HepG2 (cell line): ENCODE results near the gene MRPL28. TPM values are rescaled to one million over a fixed set of nuclear protein-coding genes. Genes with fewer than 3 reads are reported as not detected.
A peak's percentile ranks its signal among the peaks of the same experiment; 100 is the strongest.

Source experiments
- BHLHE40 ChIP-seq: IDR thresholded peaks from 2 replicates; pipeline ENCODE4 v1.6.1; 2011; ENCODE audit warnings: low read length, improper control_type of control experiment
- DNMT1 ChIP-seq: sonication (generic); formaldehyde crosslinking; IDR thresholded peaks from 2 replicates; pipeline ENCODE4 v1.5.1; 2020; ENCODE audit warnings: mild to moderate bottlenecking, missing genetic modification reagents
- ETV6 ChIP-seq: sonication (generic); formaldehyde crosslinking; conservative IDR thresholded peaks from 2 replicates; pipeline ENCODE4 v1.4.0; 2020; ENCODE audit warnings: missing genetic modification reagents
- FOXA1 ChIP-seq, 2 experiments: fragments of 450-650 bp in 1 of 2; sonication (generic) in 1 of 2; formaldehyde crosslinking in 1 of 2; IDR thresholded peaks; 2 replicates each; pipeline versions ENCODE4 v1.4.0 to v1.6.1; 2016 to 2020; ENCODE audit warnings: missing genetic modification reagents in 1 of 2
- GATAD2A ChIP-seq: IDR thresholded peaks from 2 replicates; pipeline ENCODE4 v1.6.1; 2016
- HHEX ChIP-seq: IDR thresholded peaks from 2 replicates; pipeline ENCODE4 v1.6.1; 2016; ENCODE audit warnings: control low read depth
- MIER3 ChIP-seq: IDR thresholded peaks from 2 replicates; pipeline ENCODE4 v1.6.1; 2016; ENCODE audit warnings: missing compliant biosample characterization, borderline replicate concordance
- NBN ChIP-seq: fragments of 450-650 bp; conservative IDR thresholded peaks from 2 replicates; pipeline ENCODE4 v1.6.1; 2017
- POGZ ChIP-seq: sonication (generic); formaldehyde crosslinking; IDR thresholded peaks from 2 replicates; pipeline ENCODE4 v1.4.0; 2020; ENCODE audit warnings: mild to moderate bottlenecking, missing genetic modification reagents
- RBM22 ChIP-seq: fragments of 200-400 bp; formaldehyde crosslinking; optimal IDR thresholded peaks from 2 replicates; pipeline ENCODE3; 2017; ENCODE audit warnings: mild to moderate bottlenecking, low read length, moderate library complexity
- RCOR2 ChIP-seq: IDR thresholded peaks from 2 replicates; pipeline ENCODE4 v1.6.1; 2016; ENCODE audit warnings: missing biosample characterization, missing genetic modification reagents
- ZBTB7A ChIP-seq: sonication (generic); formaldehyde crosslinking; IDR thresholded peaks from 2 replicates; pipeline ENCODE4 v1.8.0; 2022; ENCODE audit warnings: mild to moderate bottlenecking, missing genetic modification reagents
- ZMAT3 ChIP-seq: sonication (generic); formaldehyde crosslinking; conservative IDR thresholded peaks from 2 replicates; pipeline ENCODE4 v1.7.0; 2021; ENCODE audit warnings: missing genetic modification reagents
- ZNF205 ChIP-seq: IDR thresholded peaks from 2 replicates; pipeline ENCODE4 v1.6.1; 2018; ENCODE audit warnings: missing biosample characterization, missing genetic modification reagents
- ZNF256 ChIP-seq: sonication (generic); formaldehyde crosslinking; conservative IDR thresholded peaks from 2 replicates; pipeline ENCODE4 v1.4.0; 2020; ENCODE audit warnings: missing genetic modification reagents
- ZNF3 ChIP-seq: IDR thresholded peaks from 2 replicates; pipeline ENCODE4 v1.7.0; 2017; ENCODE audit warnings: inconsistent platforms
- ZNF329 ChIP-seq: sonication (generic); formaldehyde crosslinking; IDR thresholded peaks from 2 replicates; pipeline ENCODE4 v1.9.0; 2021; ENCODE audit warnings: low read depth, mild to moderate bottlenecking, missing genetic modification reagents
- ZNF430 ChIP-seq: sonication (generic); formaldehyde crosslinking; IDR thresholded peaks from 2 replicates; pipeline ENCODE4 v1.9.0; 2021; ENCODE audit warnings: mild to moderate bottlenecking, missing genetic modification reagents
- ZNF572 ChIP-seq: sonication (generic); formaldehyde crosslinking; IDR thresholded peaks from 2 replicates; pipeline ENCODE4 v1.5.1; 2020; ENCODE audit warnings: mild to moderate bottlenecking, missing genetic modification reagents
- ZNF615 ChIP-seq: sonication (generic); formaldehyde crosslinking; IDR thresholded peaks from 2 replicates; pipeline ENCODE4 v1.5.0; 2020; ENCODE audit warnings: mild to moderate bottlenecking, missing genetic modification reagents, borderline replicate concordance
- ZNF879 ChIP-seq: sonication (generic); formaldehyde crosslinking; IDR thresholded peaks from 2 replicates; pipeline ENCODE4 v1.8.1; 2023; ENCODE audit warnings: missing genetic modification reagents
- polyA plus RNA-seq, 8 experiments: library from polyadenylated mRNA; depleted of rRNA in 3 of 8; stranded (reverse) in 7 of 8; unstranded in 1 of 8; fragments of >200 nt; fragmentation: Illumina TruSeq in 4 of 8; extraction: Trizol in 4 of 8; gene quantifications; 2 replicates each; pipeline versions ENCODE4 v1.2.1 to v1.2.3, GENCODE V29; 2011 to 2016; ENCODE audit warnings: low read depth in 4 of 8, missing spikeins in 1 of 8, mixed read lengths in 1 of 8; ENCODE audit not compliant: insufficient read depth in 1 of 8
- total RNA-seq, 5 experiments: library from RNA; depleted of rRNA; stranded (reverse); fragments of >200 nt; fragmentation: Illumina TruSeq; extraction: Trizol; gene quantifications; 2 replicates each; pipeline ENCODE4 v1.2.3, GENCODE V29; 2016; ENCODE audit warnings: low read depth in 1 of 5
- TF ChIP-seq, protein P1 (sequence below): sonication (generic); formaldehyde crosslinking; IDR thresholded peaks from 2 replicates; pipeline ENCODE4 v1.8.0; 2022; ENCODE audit warnings: low read depth, missing genetic modification reagents
- TF ChIP-seq, protein P2 (sequence below): sonication (generic); formaldehyde crosslinking; IDR thresholded peaks from 2 replicates; pipeline ENCODE4 v1.5.0; 2020; ENCODE audit warnings: missing genetic modification reagents, mild to moderate bottlenecking, borderline replicate concordance
- TF ChIP-seq, protein P3 (sequence below): fragments of 450-650 bp; IDR thresholded peaks from 2 replicates; pipeline ENCODE4 v1.6.1; 2016
- TF ChIP-seq, protein P4 (sequence below): IDR thresholded peaks from 2 replicates; pipeline ENCODE4 v1.6.1; 2016; ENCODE audit warnings: low read depth, borderline replicate concordance
- TF ChIP-seq, protein P5 (sequence below): sonication (generic); formaldehyde crosslinking; IDR thresholded peaks from 2 replicates; pipeline ENCODE4 v1.8.0; 2022; ENCODE audit warnings: missing genetic modification reagents, mild to moderate bottlenecking, inconsistent platforms, borderline replicate concordance

Gene MRPL28
- total and polyA plus RNA-seq, 2 of the 13 experiments (the other 11 are each of a cell fraction or from before 2014, with no cell fraction given), result 114 to 135 TPM

DNA sequence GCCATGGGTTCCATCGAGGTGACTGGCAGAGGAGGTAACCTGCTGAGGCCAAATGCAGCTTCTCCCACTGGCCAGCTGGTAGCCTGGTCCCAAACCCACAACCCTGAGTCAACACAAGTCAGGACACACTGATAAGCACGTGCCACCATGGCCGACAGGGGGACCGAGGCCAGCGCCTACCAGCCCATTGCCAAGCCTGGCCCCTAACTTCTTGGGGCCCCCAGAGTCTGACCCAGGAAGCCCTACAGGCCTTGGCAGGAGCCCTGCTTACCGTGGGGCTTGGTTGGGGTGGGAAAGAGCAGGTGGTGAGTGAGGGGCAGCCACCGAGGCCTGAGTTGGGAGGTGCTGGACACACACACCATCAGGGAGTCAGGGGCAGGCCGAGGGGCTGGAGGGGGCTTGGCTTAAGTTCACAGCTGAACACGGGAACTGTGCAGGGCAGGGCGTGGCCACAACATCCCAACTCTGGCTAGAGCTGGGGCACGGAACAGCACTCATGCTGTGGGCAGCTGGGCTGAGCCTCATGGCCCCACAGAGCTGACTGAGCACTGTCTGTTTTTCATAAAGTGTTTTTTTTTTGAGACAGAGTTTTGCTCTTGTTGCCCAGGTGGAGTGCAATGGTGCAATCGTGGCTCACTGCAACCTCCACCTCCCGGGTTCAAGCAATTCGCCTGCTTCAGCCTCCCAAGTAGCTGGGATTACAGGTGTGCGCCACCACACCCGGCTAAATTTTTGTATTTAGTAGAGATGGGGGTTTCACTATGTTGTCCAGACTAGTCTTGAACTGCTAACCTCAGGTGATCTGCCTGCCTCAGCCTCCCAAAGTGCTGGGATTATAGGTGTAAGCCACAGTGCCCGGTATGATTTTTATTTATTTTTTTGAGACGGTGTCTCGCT is 5.5 kb downstream of the MRPL28 start (continued):
- TF ChIP-seq RCOR2 (CRISPR knock-in tag) (no peak), RBM22 (no peak), ZBTB7A (CRISPR knock-in tag) (peak; percentile 53; the same call in 1 of the 2 replicates), FOXA1 (IDR thresholded peaks at IDR 0.05) (no peak), FOXA1 (CRISPR knock-in tag; IDR thresholded peaks at IDR 0.05) (peak; percentile 58; the same call in 1 of the 2 replicates), ZNF615 (CRISPR knock-in tag) (no peak), ZNF329 (CRISPR knock-in tag) (no peak), ZMAT3 (CRISPR knock-in tag) (no peak; the same call in 1 of the 2 replicates), ETV6 (no peak), ZNF572 (CRISPR knock-in tag) (0 out of 2 replicates have a peak, but pooled peaks have one; percentile 41), BHLHE40 (peak; percentile 73), POGZ (no peak), ZNF879 (CRISPR knock-in tag) (no peak), ZNF205 (0 out of 2 replicates have a peak, but pooled peaks have one; percentile 36), MIER3 (CRISPR knock-in tag) (no peak), HHEX (CRISPR knock-in tag) (no peak), ZNF3 (CRISPR knock-in tag) (no peak), NBN (no peak), DNMT1 (CRISPR knock-in tag) (no peak), ZNF256 (CRISPR knock-in tag) (no peak), GATAD2A (CRISPR knock-in tag) (no peak), ZNF430 (no peak)
- TF ChIP-seq, protein P1, sequence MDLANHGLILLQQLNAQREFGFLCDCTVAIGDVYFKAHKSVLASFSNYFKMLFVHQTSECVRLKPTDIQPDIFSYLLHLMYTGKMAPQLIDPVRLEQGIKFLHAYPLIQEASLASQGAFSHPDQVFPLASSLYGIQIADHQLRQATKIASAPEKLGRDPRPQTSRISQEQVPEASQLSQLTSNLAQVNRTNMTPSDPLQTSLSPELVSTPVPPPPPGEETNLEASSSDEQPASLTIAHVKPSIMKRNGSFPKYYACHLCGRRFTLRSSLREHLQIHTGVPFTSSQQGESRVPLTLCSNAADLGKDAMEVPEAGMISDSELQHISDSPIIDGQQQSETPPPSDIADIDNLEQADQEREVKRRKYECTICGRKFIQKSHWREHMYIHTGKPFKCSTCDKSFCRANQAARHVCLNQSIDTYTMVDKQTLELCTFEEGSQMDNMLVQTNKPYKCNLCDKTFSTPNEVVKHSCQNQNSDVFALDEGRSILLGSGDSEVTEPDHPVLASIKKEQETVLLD (CRISPR knock-in tag), result no peak
- TF ChIP-seq, protein P2, sequence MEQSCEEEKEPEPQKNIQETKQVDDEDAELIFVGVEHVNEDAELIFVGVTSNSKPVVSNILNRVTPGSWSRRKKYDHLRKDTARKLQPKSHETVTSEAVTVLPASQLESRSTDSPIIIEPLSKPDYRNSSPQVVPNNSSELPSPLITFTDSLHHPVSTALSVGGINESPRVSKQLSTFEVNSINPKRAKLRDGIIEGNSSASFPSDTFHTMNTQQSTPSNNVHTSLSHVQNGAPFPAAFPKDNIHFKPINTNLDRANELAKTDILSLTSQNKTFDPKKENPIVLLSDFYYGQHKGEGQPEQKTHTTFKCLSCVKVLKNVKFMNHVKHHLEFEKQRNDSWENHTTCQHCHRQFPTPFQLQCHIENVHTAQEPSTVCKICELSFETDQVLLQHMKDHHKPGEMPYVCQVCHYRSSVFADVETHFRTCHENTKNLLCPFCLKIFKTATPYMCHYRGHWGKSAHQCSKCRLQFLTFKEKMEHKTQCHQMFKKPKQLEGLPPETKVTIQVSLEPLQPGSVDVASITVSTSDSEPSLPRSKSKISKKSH (CRISPR knock-in tag), result peak; percentile 52; the same call in 1 of the 2 replicates
- TF ChIP-seq, protein P3, sequence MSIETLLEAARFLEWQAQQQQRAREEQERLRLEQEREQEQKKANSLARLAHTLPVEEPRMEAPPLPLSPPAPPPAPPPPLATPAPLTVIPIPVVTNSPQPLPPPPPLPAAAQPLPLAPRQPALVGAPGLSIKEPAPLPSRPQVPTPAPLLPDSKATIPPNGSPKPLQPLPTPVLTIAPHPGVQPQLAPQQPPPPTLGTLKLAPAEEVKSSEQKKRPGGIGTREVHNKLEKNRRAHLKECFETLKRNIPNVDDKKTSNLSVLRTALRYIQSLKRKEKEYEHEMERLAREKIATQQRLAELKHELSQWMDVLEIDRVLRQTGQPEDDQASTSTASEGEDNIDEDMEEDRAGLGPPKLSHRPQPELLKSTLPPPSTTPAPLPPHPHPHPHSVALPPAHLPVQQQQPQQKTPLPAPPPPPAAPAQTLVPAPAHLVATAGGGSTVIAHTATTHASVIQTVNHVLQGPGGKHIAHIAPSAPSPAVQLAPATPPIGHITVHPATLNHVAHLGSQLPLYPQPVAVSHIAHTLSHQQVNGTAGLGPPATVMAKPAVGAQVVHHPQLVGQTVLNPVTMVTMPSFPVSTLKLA, result no peak
- TF ChIP-seq, protein P4, sequence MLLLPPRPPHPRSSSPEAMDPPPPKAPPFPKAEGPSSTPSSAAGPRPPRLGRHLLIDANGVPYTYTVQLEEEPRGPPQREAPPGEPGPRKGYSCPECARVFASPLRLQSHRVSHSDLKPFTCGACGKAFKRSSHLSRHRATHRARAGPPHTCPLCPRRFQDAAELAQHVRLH, result no peak
- TF ChIP-seq, protein P5, sequence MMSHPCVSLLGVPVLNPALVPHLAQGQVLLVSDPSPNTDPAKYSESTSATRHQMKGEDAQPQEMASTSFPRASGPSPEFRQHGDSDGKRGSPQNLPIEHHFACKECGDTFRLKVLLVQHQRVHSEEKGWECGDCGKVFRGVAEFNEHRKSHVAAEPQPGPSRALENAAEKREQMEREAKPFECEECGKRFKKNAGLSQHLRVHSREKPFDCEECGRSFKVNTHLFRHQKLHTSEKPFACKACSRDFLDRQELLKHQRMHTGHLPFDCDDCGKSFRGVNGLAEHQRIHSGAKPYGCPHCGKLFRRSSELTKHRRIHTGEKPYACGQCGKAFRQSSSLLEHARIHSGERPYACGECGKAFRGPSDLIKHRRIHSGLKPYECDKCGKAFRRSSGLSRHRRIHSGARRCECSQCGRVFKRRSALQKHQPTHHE, result no peak
